GM12873 (cell line): ENCODE results near the gene FNDC3B.

Experiments used
- TF ChIP-seq, protein P1 (sequence below): IDR thresholded peaks from 2 replicates; pipeline ENCODE4 v1.5.1; 2012; ENCODE audit warnings: low read depth, mild to moderate bottlenecking, moderate library complexity, low read length, control low read depth; ENCODE audit not compliant: insufficient read depth; ENCODE audit errors: missing control alignments

FNDC3B gene

DNA sequence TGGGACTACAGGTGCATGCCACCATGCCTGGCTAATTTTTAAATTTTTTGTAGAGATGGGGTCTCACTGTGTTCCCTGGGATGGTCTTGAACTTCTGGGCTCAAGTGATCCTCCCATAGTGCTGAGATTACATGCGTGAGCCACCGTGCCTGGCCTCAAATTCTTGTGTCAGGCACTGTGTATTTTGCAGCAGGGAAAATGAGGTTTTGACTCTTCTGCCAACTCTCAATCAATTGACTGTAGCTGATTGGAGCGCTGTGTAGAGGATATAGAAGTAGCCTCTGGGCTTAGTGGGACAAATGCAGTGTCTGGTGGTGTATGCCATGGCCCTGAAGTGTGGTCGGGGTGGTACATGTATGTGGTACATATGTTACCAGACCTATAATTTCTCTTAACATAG lies 152.3 kb downstream of the FNDC3B start:
- TF ChIP-seq, protein P1, sequence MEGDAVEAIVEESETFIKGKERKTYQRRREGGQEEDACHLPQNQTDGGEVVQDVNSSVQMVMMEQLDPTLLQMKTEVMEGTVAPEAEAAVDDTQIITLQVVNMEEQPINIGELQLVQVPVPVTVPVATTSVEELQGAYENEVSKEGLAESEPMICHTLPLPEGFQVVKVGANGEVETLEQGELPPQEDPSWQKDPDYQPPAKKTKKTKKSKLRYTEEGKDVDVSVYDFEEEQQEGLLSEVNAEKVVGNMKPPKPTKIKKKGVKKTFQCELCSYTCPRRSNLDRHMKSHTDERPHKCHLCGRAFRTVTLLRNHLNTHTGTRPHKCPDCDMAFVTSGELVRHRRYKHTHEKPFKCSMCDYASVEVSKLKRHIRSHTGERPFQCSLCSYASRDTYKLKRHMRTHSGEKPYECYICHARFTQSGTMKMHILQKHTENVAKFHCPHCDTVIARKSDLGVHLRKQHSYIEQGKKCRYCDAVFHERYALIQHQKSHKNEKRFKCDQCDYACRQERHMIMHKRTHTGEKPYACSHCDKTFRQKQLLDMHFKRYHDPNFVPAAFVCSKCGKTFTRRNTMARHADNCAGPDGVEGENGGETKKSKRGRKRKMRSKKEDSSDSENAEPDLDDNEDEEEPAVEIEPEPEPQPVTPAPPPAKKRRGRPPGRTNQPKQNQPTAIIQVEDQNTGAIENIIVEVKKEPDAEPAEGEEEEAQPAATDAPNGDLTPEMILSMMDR, result no peak

DNA sequence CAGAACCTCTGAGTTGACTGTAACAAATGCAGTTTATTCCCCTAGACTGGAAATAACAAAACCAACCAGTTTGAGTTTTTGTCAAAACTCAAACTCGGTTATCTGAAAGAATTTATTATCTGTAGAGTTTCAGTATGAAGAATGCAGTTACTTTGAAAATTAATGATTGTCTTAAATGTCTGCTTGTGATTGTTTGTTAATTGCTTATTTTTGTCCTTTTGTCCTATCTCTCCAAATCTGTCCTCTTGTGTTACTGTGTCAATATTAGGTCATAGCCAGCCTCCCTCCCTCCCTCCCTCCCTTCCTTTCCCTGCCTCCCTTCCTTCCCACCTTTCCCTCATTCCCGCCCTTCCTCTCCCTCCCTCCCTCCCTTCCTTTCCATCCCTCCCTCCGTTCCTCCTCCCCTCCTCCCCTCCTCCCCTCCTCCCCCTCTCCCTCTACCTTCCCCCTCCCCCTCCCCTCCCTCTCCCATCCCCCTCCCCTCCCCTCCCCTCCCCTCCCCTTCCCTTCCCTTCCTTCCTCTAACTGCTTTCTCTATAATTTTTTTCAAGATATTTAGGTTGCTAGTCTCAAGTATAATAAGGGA lies 153.5 kb downstream of the FNDC3B start:
- TF ChIP-seq, protein P1, result no peak

DNA sequence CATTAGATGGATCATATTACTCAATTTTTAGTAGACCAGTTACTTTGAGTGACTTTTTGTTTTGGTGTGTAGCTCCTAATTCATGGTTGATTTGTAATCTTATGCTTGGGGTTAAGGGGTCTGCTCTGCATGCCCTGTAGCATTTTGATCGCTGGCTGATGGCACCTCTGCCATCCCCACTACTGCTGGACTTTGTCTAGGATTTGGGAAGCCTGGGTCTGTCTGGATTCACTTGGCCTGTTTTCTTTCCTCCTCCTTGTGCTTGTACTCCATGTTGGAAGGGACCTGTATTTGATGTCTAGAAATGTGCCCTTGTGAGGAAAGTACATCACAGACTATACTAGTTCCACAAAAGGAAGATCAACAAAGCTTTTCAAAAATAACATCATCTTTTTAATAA lies 154.1 kb downstream of the FNDC3B start:
- TF ChIP-seq, protein P1, result no peak

DNA sequence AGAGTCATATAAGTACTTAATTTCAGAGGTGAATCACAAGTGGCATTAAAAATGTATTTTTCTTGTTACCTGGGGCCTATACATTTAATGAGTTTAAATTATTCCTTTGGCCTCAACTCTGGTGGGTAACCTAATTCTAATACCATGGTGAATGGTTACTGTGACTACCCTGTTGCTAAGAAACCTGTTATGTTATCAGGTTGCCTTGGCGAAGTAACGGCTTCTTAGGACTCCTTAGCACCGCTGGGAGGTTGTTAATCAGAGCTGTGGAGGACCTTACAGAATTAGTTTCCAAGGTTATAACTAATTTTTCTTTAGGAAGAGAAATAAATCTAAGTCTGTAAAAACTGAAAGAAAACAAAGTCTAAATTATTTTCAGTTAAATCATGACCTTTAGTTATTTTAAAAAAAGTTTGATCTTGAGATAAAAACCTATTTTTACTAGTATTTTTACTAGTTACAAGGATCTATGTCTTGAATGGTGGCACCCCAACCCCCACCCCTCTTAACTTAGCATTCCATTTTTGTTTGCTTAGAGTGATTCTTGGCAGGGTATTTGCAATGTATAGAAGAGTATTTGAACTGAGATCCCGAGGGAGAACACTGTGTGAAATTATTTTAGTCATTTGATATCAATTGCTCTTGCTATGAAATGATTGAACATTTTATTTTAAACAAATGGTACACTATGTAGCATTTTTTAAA lies 155.5 kb downstream of the FNDC3B start:
- TF ChIP-seq, protein P1, result no peak

DNA sequence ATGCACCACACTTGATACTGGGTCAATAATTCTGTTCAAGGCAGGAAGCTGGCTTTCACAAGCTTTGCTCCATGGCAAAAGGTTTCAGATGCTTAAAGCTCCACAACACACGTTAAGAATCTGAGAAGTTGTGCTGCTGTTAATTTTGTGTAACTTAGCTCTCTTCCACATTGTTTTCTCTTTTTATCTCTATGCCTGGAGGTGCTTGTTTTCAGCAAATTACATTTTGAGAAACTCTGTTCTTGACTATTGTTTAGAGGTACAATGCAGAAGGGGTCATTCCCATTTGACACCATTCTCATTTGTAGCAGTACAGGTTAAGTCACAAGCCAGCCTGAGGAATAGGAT lies 156.0 kb downstream of the FNDC3B start:
- TF ChIP-seq, protein P1, result no peak

DNA sequence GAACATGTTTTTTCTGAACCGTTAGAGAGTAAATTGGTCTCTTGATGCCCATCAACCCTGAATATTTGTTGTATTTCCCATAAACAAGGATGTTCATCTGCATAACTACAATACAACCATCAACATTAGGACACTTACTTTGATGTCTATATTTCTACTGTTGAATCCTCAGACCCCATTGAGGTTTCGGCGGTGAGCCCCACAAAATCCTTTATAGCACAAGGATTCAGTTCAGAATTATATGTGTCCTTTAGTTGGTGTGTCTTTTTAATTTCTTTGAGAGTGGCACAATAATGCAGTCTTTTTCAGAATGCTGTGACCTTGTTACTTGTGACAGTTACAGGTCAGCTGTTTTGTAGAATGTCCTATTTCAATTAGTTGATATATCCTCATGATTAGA lies 158.0 kb downstream of the FNDC3B start:
- TF ChIP-seq, protein P1, result no peak

DNA sequence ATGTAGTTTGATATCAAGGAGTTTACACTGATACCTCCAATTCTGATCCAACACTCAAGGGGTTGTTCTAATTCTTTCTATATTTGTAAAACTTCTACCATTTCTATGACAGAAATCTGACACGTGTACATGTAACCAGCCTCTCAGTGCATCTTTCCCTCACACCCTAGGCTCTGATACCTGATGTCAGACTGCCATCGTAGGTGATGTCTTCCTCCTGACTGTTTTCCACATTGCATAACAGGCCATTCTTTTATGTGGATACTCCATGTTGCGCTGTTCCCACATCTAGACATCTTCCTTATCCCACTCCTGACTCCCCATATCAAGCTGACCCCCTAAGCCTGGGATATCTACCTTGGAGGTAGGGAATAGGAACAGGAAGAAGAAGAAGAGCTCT lies 159.1 kb downstream of the FNDC3B start:
- TF ChIP-seq, protein P1, result no peak
